K562 (cell line): ENCODE data around the gene ITGA3. TPM values are rescaled to one million over a fixed set of nuclear protein-coding genes. Genes with fewer than 3 reads are reported as not detected.

Experiments used
- BHLHE40 ChIP-seq: IDR thresholded peaks from 2 replicates; pipeline ENCODE4 v1.6.1; 2011; ENCODE audit warnings: low read length, improper control_type of control experiment
- CBFB ChIP-seq: sonication (generic); formaldehyde crosslinking; IDR thresholded peaks from 2 replicates; pipeline ENCODE4 v1.4.0; 2020; ENCODE audit warnings: mild to moderate bottlenecking, missing genetic modification reagents
- CC2D1A ChIP-seq: fragments of 450-650 bp; IDR thresholded peaks from 2 replicates; pipeline ENCODE4 v1.6.1; 2017; ENCODE audit warnings: mild to moderate bottlenecking
- CEBPB ChIP-seq: fragments of 450-650 bp; IDR thresholded peaks from 2 replicates; pipeline ENCODE4 v1.6.1; 2016; ENCODE audit warnings: missing genetic modification characterization, missing compliant biosample characterization
- CEBPG ChIP-seq, 3 experiments: fragments of 200-800 bp in 1 of 3; sonication (Bioruptor generic) in 1 of 3; sonication (generic) in 1 of 3; formaldehyde crosslinking in 1 of 3; IDR thresholded peaks in 2 of 3; conservative IDR thresholded peaks in 1 of 3; 2 replicates each; pipeline versions ENCODE4 v1.6.1 to v1.8.0; 2016 to 2022; ENCODE audit warnings: missing compliant biosample characterization in 2 of 3, missing genetic modification characterization in 2 of 3, mild to moderate bottlenecking in 1 of 3, missing genetic modification reagents in 1 of 3
- KAT2B ChIP-seq: IDR thresholded peaks from one replicate; pipeline ENCODE4 v1.6.1; 2012; ENCODE audit warnings: low read depth, mild to moderate bottlenecking, control low read depth, inconsistent platforms, low read length, moderate library complexity
- KDM2B ChIP-seq: fragments of 250-450 bp; sonication (Bioruptor Pico); IDR thresholded peaks from 2 replicates; pipeline ENCODE4 v1.8.0; 2021; ENCODE audit warnings: mild to moderate bottlenecking, moderate library complexity
- SNIP1 ChIP-seq: fragments of 450-650 bp; IDR thresholded peaks from 2 replicates; pipeline ENCODE4 v1.7.1; 2017; ENCODE audit warnings: low read depth, mild to moderate bottlenecking
- ZBTB1 ChIP-seq: sonication (generic); formaldehyde crosslinking; IDR thresholded peaks from 2 replicates; pipeline ENCODE4 v1.8.1; 2023; ENCODE audit warnings: missing genetic modification reagents, low read depth, mild to moderate bottlenecking, borderline replicate concordance
- ZBTB12 ChIP-seq: fragments of 250-450 bp; sonication (Bioruptor Pico); IDR thresholded peaks from 2 replicates; pipeline ENCODE4 v1.4.0; 2020
- ZKSCAN3 ChIP-seq: fragments of 250-450 bp; sonication (Bioruptor Pico); IDR thresholded peaks from 2 replicates; pipeline ENCODE4 v1.4.0; 2020
- ZNF143 ChIP-seq: sonication (generic); formaldehyde crosslinking; IDR thresholded peaks from 2 replicates; pipeline ENCODE4 v1.9.0; 2022; ENCODE audit warnings: mild to moderate bottlenecking, missing genetic modification reagents
- ZNF408 ChIP-seq: fragments of 250-450 bp; sonication (Bioruptor Pico); IDR thresholded peaks from 2 replicates; pipeline ENCODE4 v1.4.0; 2020; ENCODE audit warnings: low read depth, mild to moderate bottlenecking, moderate library complexity
- ZNF609 ChIP-seq: sonication (generic); formaldehyde crosslinking; IDR thresholded peaks from 2 replicates; pipeline ENCODE4 v1.8.1; 2023; ENCODE audit warnings: missing genetic modification reagents, mild to moderate bottlenecking, borderline replicate concordance
- polyA plus RNA-seq, 8 experiments: library from polyadenylated mRNA; depleted of rRNA in 4 of 8; stranded (reverse) in 5 of 8; unstranded in 3 of 8; fragments of >200 nt; fragmentation: Nextera tagmentation in 2 of 8; fragmentation: Illumina TruSeq in 1 of 8; extraction: Ambion mirVana in 2 of 8; extraction: Trizol in 1 of 8; gene quantifications; 2 replicates each; pipeline versions ENCODE4 v1.2.1 to v1.2.3, GENCODE V29; 2011 to 2014; ENCODE audit warnings: inconsistent platforms in 1 of 8, missing spikeins in 1 of 8
- total RNA-seq, 7 experiments: library from RNA; depleted of rRNA in 6 of 7; stranded (reverse); fragments of >200 nt in 6 of 7; fragmentation: Illumina TruSeq in 2 of 7; extraction: Trizol in 2 of 7; gene quantifications; 2 replicates each; pipeline versions ENCODE4 v1.2.1 to v1.2.3, GENCODE V29; 2011 to 2021; ENCODE audit warnings: low replicate concordance in 1 of 7
- TF ChIP-seq, protein P1 (sequence below), 3 experiments: IDR thresholded peaks in 2 of 3; conservative IDR thresholded peaks in 1 of 3; 2 replicates each; pipeline ENCODE4 v1.5.1; 2011 to 2012; ENCODE audit warnings: low read length in 3 of 3, mild to moderate bottlenecking in 3 of 3, control low read depth in 2 of 3, improper control_type of control experiment in 1 of 3, inconsistent platforms in 1 of 3, low read depth in 1 of 3, mixed read lengths in 1 of 3, moderate library complexity in 1 of 3; ENCODE audit not compliant: insufficient read depth in 2 of 3
- TF ChIP-seq, protein P2 (sequence below): fragments of 450-650 bp; IDR thresholded peaks from 2 replicates; pipeline ENCODE4 v1.6.1; 2016; ENCODE audit warnings: mild to moderate bottlenecking

Gene ITGA3
- total and polyA plus RNA-seq, 9 of the 15 experiments (the other 6 are each of a cell fraction or from before 2014, with no cell fraction given) = 0.03 to 0.75 (median 0.14) TPM; not detected in 2

- TF ChIP-seq, protein P1, sequence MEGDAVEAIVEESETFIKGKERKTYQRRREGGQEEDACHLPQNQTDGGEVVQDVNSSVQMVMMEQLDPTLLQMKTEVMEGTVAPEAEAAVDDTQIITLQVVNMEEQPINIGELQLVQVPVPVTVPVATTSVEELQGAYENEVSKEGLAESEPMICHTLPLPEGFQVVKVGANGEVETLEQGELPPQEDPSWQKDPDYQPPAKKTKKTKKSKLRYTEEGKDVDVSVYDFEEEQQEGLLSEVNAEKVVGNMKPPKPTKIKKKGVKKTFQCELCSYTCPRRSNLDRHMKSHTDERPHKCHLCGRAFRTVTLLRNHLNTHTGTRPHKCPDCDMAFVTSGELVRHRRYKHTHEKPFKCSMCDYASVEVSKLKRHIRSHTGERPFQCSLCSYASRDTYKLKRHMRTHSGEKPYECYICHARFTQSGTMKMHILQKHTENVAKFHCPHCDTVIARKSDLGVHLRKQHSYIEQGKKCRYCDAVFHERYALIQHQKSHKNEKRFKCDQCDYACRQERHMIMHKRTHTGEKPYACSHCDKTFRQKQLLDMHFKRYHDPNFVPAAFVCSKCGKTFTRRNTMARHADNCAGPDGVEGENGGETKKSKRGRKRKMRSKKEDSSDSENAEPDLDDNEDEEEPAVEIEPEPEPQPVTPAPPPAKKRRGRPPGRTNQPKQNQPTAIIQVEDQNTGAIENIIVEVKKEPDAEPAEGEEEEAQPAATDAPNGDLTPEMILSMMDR (IDR thresholded peaks at IDR 0.05 in 2 of 3, conservative IDR thresholded peaks at IDR 0.05 in 1 of 3; ENCODE audit: insufficient read depth in 2 of 3, low read depth in 1 of 3, low read length in 3 of 3) = peak; percentile 91 to 97 (median 96)
- TF ChIP-seq ZKSCAN3 (CRISPR knock-in tag) = no peak
- 0 out of 2 replicates have a peak, but pooled peaks have one; percentile 15 for TF ChIP-seq BHLHE40
- no peak for TF ChIP-seq SNIP1
- TF ChIP-seq ZNF609 = no peak
- TF ChIP-seq CEBPG (CRISPR knock-in tag; IDR thresholded peaks at IDR 0.05) = no peak
- no peak for TF ChIP-seq CEBPG (tag; conservative IDR thresholded peaks at IDR 0.05 in 1 of 2, IDR thresholded peaks at IDR 0.05 in 1 of 2)
- no peak for TF ChIP-seq ZBTB1 (CRISPR knock-in tag)
- no peak for TF ChIP-seq CEBPB
- TF ChIP-seq CBFB = no peak; the same call in 1 of the 2 replicates
- TF ChIP-seq KDM2B = no peak
- no peak for TF ChIP-seq ZNF143 (CRISPR knock-in tag)
- TF ChIP-seq, protein P2, sequence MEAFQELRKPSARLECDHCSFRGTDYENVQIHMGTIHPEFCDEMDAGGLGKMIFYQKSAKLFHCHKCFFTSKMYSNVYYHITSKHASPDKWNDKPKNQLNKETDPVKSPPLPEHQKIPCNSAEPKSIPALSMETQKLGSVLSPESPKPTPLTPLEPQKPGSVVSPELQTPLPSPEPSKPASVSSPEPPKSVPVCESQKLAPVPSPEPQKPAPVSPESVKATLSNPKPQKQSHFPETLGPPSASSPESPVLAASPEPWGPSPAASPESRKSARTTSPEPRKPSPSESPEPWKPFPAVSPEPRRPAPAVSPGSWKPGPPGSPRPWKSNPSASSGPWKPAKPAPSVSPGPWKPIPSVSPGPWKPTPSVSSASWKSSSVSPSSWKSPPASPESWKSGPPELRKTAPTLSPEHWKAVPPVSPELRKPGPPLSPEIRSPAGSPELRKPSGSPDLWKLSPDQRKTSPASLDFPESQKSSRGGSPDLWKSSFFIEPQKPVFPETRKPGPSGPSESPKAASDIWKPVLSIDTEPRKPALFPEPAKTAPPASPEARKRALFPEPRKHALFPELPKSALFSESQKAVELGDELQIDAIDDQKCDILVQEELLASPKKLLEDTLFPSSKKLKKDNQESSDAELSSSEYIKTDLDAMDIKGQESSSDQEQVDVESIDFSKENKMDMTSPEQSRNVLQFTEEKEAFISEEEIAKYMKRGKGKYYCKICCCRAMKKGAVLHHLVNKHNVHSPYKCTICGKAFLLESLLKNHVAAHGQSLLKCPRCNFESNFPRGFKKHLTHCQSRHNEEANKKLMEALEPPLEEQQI = no peak
- TF ChIP-seq ZNF408 (CRISPR knock-in tag) = no peak
- TF ChIP-seq KAT2B = no peak
- TF ChIP-seq CC2D1A = peak; percentile 65; the same call in 1 of the 2 replicates
- no peak for TF ChIP-seq ZBTB12
Measured at GRCh38 chr17:50087246-50087911, 31.5 kb downstream of the ITGA3 start (continued).
